Body of pancreas (tissue), 4 donors: ENCODE results near the gene KCNIP4.

Source experiments
- POLR2A ChIP-seq, 3 donors: fragments of 450-650 bp; IDR thresholded peaks; one replicate each; pipeline ENCODE4 v1.6.1; 2016; ENCODE audit warnings: antibody characterized with exemption in 3 of 3, mild to moderate bottlenecking in 2 of 3
- TF ChIP-seq, protein P1 (sequence below), 7 experiments: fragments of 450-650 bp in 4 of 7; fragments of 200-600 bp in 3 of 7; sonication (generic) in 3 of 7; IDR thresholded peaks; one replicate each; pipeline ENCODE4 v1.5.1; 2016 to 2019; ENCODE audit warnings: antibody characterized with exemption in 7 of 7

- TF ChIP-seq, protein P1, sequence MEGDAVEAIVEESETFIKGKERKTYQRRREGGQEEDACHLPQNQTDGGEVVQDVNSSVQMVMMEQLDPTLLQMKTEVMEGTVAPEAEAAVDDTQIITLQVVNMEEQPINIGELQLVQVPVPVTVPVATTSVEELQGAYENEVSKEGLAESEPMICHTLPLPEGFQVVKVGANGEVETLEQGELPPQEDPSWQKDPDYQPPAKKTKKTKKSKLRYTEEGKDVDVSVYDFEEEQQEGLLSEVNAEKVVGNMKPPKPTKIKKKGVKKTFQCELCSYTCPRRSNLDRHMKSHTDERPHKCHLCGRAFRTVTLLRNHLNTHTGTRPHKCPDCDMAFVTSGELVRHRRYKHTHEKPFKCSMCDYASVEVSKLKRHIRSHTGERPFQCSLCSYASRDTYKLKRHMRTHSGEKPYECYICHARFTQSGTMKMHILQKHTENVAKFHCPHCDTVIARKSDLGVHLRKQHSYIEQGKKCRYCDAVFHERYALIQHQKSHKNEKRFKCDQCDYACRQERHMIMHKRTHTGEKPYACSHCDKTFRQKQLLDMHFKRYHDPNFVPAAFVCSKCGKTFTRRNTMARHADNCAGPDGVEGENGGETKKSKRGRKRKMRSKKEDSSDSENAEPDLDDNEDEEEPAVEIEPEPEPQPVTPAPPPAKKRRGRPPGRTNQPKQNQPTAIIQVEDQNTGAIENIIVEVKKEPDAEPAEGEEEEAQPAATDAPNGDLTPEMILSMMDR (IDR thresholded peaks at IDR 0.05) = no peak
- TF ChIP-seq POLR2A (IDR thresholded peaks at IDR 0.05) = no peak
These were observed 396.1 kb downstream of the KCNIP4 start for GRCh38 chr4:21552455-21552854.
